A673 (cell line): ENCODE results near the gene ITGA11. TPM values are rescaled to one million over a fixed set of nuclear protein-coding genes. Genes with fewer than 3 reads are reported as not detected.

Experiments used
- BruUV-seq: library from RNA; stranded (reverse); fragments of 400-500 nt; replicated peaks from 2 replicates; lab custom pipeline; 2021; lab: Mats Ljungman, UMichigan
- CTCF ChIA-PET: fragments of 300-600 bp; sonication (Branson Sonifier 250); formaldehyde crosslinking; loops from one replicate; lab custom pipeline; 2022; ENCODE audit warnings: antibody characterized with exemption; lab: Charles Lee
- POLR2A ChIA-PET: fragments of 300-600 bp; sonication (Branson Sonifier 250); formaldehyde crosslinking; loops from one replicate; lab custom pipeline; 2022; ENCODE audit warnings: antibody characterized with exemption; ENCODE audit not compliant: low non-redundant PET; lab: Charles Lee
- DNase-seq: peaks from one replicate; pipeline ENCODE4 v3.0.0-alpha.2; 2015; ENCODE audit warnings: low spot score
- H3K27ac ChIP-seq: fragments of 200-600 bp; sonication (generic); 2 replicates; pipeline ENCODE4 v1.5.1; 2016; ENCODE audit warnings: mixed run types, low read depth, mild to moderate bottlenecking, mixed read lengths, antibody characterized with exemption, low read length; ENCODE audit not compliant: poor library complexity, severe bottlenecking
- H3K27me3 ChIP-seq: fragments of 200-600 bp; sonication (generic); replicated peaks from 2 replicates; pipeline ENCODE4 v1.6.1; 2017; ENCODE audit warnings: mixed run types, low read depth, mild to moderate bottlenecking, mixed read lengths, antibody characterized with exemption, low read length; ENCODE audit not compliant: insufficient read depth, poor library complexity
- H3K36me3 ChIP-seq: fragments of 200-600 bp; sonication (generic); 2 replicates; pipeline ENCODE4 v1.6.1; 2016; ENCODE audit warnings: mixed run types, mild to moderate bottlenecking, mixed read lengths, antibody characterized with exemption, low read length; ENCODE audit not compliant: insufficient read depth, poor library complexity, severe bottlenecking
- H3K4me1 ChIP-seq: fragments of 200-600 bp; sonication (generic); 2 replicates; pipeline ENCODE4 v1.6.1; 2017; ENCODE audit warnings: mixed run types, mild to moderate bottlenecking, mixed read lengths, antibody characterized with exemption, low read length; ENCODE audit not compliant: insufficient read depth, poor library complexity, severe bottlenecking
- H3K4me3 ChIP-seq: fragments of 200-600 bp; sonication (generic); 2 replicates; pipeline ENCODE4 v1.5.1; 2016; ENCODE audit warnings: low read depth, mixed run types, mild to moderate bottlenecking, mixed read lengths, low read length; ENCODE audit not compliant: poor library complexity, severe bottlenecking
- H3K9me3 ChIP-seq: fragments of 200-600 bp; sonication (generic); 2 replicates; pipeline ENCODE4 v1.6.1; 2016; ENCODE audit warnings: mixed run types, low read depth, mild to moderate bottlenecking, mixed read lengths, antibody characterized with exemption, low read length; ENCODE audit not compliant: poor library complexity, severe bottlenecking
- CTCF ChIP-seq: fragments of 300-800, 200-600 bp; sonication (generic); conservative IDR thresholded peaks from 2 replicates; pipeline ENCODE4 v1.5.1; 2017; ENCODE audit warnings: low read depth, mild to moderate bottlenecking, antibody characterized with exemption, low read length, moderate library complexity, mixed read lengths
- EZH2 ChIP-seq: fragments of 200-600 bp; sonication (generic); IDR thresholded peaks from 2 replicates; pipeline ENCODE4 v1.6.1; 2017; ENCODE audit warnings: borderline replicate concordance, low read depth, mild to moderate bottlenecking, mixed read lengths, antibody characterized with exemption, low read length; ENCODE audit not compliant: poor library complexity, severe bottlenecking
- intact Hi-C: fragments of 100-400 bp; cut with micrococcal nuclease; formaldehyde crosslinking; loops from one replicate; pipeline ENCODE4 v1.10.0; 2022; ENCODE audit not compliant: unreplicated experiment
- total RNA-seq: library from RNA; stranded (reverse); gene quantifications from 2 replicates; pipeline ENCODE4 v1.2.3, GENCODE V29; 2021

The ITGA11 gene
- total RNA-seq, 1 experiment from 2014 or later: 0.45 TPM

- TF ChIP-seq EZH2 (no peak), CTCF (no peak)
- H3K4me3 ChIP-seq: no peak overlapping the region
- CTCF ChIA-PET: no interaction called here
- DNase-seq: no peak
- H3K27me3 ChIP-seq: no peaks in the 10 kb centered on the region
- no peak overlapping the region for H3K27ac ChIP-seq
- POLR2A ChIA-PET: interaction anchor here (1.2 kb wide), 1 partner anchor 12 kb away, joined by 3 read pairs; the partner anchor contains the start of gene FEM1B
- peaks cover 47% of the 10 kb centered on the region for H3K36me3 ChIP-seq
- intact Hi-C loops: no loop called here
- peaks cover 3% of the 10 kb centered on the region for H3K4me1 ChIP-seq
- no TSS peak for BruUV-seq
- peaks cover 8% of the 10 kb centered on the region for H3K9me3 ChIP-seq
These were observed 142.9 kb downstream of the ITGA11 start for GRCh38 chr15:68289057-68289456.

- DNase-seq: no peak
- H3K4me1 ChIP-seq: peaks cover 5% of the 10 kb centered on the region
- H3K4me3 ChIP-seq: no peak overlapping the region
- no peaks in the 10 kb centered on the region for H3K27me3 ChIP-seq
- CTCF ChIA-PET: no interaction called here
- intact Hi-C loops: no loop called here
- peaks cover 37% of the 10 kb centered on the region for H3K36me3 ChIP-seq
- peaks cover 8% of the 10 kb centered on the region for H3K9me3 ChIP-seq
- no TSS peak for BruUV-seq
- H3K27ac ChIP-seq: no peak overlapping the region
- TF ChIP-seq CTCF: no peak
- TF ChIP-seq EZH2: no peak
- POLR2A ChIA-PET: no interaction called here
These were observed 145.7 kb downstream of the ITGA11 start for GRCh38 chr15:68286256-68286655.

GRCh38 chr15:68285259-68285980 is 146.5 kb downstream of the ITGA11 start:
- no TSS peak for BruUV-seq
- Histone ChIP-seq H3K27me3 (no peaks in the 10 kb centered on the region), H3K36me3 (peaks cover 29% of the 10 kb centered on the region), H3K4me1 (peaks cover 13% of the 10 kb centered on the region), H3K9me3 (peaks cover 8% of the 10 kb centered on the region), H3K4me3 (no peak overlapping the region), H3K27ac (no peak overlapping the region)
- ChIA-PET CTCF (no interaction called here), POLR2A (no interaction called here)
- no peak for DNase-seq
- intact Hi-C loops: no loop called here
- no peak for TF ChIP-seq CTCF
- no peak for TF ChIP-seq EZH2
